Fibroblast of villous mesenchyme (primary cell): Measurements from ENCODE around the gene SLC5A1. TPM values are rescaled to one million over a fixed set of nuclear protein-coding genes. Genes with fewer than 3 reads are reported as not detected.
"Not testable (repeated sequence)": the region's sequence is repeated elsewhere in the genome, so short reads cannot be mapped to it uniquely, and the experiment has no call there.

Experiments used
- DNase-seq: peaks from one replicate; pipeline ENCODE4 v3.0.0-alpha.2; 2010; ENCODE audit warnings: low read depth
- H3K4me3 ChIP-seq: 2 replicates; pipeline ENCODE4 v1.5.1; 2011; ENCODE audit warnings: low read depth, mild to moderate bottlenecking, low read length
- small RNA-seq: library from RNA; depleted of rRNA; stranded (forward); fragments of <200 nt; gene quantifications from one replicate; pipeline ENCODE3, GENCODE V24; 2012
- total RNA-seq: library from RNA; depleted of rRNA; stranded (reverse); fragments of >200 nt; gene quantifications from 2 replicates; pipeline ENCODE4 v1.2.3, GENCODE V29; 2012
- TF ChIP-seq, protein P1 (sequence below): IDR thresholded peaks from 2 replicates; pipeline ENCODE4 v1.5.1; 2012; ENCODE audit warnings: low read depth, mild to moderate bottlenecking, low read length; ENCODE audit not compliant: insufficient read depth

SLC5A1 gene
- total RNA-seq, 1 donor: not detected

DNA sequence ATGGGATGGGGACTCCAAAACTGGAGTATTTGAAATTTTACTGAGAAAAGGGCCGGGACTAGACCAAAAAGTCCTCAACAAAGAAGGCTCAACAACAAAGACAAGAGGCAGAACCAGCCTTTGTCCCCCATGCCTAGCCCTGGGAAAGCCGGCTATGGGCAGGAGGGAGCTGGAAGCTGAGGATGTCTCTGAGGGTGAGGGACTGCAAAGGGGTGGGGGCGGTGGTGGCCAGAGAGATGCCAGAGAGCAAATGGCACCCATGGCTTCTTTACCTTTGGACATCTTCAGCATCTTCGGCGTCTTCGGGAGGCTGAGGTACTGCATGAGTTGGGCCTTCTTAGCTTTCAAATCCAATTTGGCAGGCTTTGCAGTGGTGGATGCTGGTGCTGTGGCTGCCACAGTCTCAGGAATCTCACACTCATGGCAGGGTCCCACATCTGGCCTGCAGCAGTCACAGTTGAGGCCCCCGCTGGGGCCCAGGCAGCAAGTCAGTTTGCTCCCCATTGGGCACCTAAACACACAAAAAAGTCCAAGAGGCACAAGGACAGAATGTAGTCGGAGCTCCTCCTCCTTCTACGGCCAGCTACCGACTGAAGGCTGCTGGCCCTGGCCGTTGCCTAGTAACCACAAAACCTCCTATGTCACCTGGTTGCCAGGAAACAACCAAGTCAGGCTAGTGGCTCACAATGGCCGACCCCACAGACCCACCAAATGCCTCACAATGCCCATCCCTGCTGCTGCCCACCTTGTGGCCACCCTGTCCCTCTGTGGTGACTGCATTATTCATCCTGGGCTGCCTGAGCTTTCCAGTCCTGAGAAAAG lies 115.9 kb downstream of the SLC5A1 start, which contains the start of gene C22orf42:
TSS of gene C22orf42 (minus strand) at position 592 of the 822 bp plus-strand sequence. CDS start at position 504, 88 bp downstream.
- TF ChIP-seq, protein P1, sequence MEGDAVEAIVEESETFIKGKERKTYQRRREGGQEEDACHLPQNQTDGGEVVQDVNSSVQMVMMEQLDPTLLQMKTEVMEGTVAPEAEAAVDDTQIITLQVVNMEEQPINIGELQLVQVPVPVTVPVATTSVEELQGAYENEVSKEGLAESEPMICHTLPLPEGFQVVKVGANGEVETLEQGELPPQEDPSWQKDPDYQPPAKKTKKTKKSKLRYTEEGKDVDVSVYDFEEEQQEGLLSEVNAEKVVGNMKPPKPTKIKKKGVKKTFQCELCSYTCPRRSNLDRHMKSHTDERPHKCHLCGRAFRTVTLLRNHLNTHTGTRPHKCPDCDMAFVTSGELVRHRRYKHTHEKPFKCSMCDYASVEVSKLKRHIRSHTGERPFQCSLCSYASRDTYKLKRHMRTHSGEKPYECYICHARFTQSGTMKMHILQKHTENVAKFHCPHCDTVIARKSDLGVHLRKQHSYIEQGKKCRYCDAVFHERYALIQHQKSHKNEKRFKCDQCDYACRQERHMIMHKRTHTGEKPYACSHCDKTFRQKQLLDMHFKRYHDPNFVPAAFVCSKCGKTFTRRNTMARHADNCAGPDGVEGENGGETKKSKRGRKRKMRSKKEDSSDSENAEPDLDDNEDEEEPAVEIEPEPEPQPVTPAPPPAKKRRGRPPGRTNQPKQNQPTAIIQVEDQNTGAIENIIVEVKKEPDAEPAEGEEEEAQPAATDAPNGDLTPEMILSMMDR: no peak
- no peak within 1 kb of the TSS for H3K4me3 ChIP-seq

DNA sequence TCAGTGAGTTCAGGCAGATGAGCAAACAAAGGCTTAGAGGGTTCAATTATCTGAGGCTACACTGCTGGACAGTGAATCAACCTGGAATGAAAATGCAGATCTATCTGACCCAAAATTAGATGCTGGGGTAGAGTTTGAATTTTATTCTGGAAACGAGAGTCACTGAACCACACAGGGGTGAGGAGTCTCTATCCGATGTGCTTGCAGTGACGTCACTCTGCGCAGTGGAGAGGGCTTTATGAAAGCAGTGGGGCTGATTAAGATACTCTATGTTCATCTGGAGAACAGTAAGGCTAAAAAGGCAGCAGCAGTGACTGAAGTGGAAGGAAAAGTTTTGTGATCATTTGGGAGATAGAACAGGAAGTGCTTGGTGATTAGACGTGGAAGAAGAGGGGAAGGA lies 117.3 kb downstream of the SLC5A1 start:
- not testable (repeated sequence) for H3K4me3 ChIP-seq, DNase-seq

More for the DNA sequence above, 115.9 kb downstream of the SLC5A1 start, which contains the start of gene C22orf42:
- DNase-seq: no peak

Small RNA genes within 50 kb of the gene (small RNA-seq; reads per million reads assigned to genes)
- not detected for gene AP1B1P2

Other genes starting within 250 kb of the SLC5A1 start
- gene YWHAH, start 98.7 kb upstream of the SLC5A1 start, total RNA-seq: 131 and 140 TPM in 2 replicates
- gene C22orf42, start 116.0 kb downstream of the SLC5A1 start, total RNA-seq: not detected in 2 replicates
- not detected in 2 replicates for gene RFPL2, start 161.8 kb downstream of the SLC5A1 start, total RNA-seq
- not detected in 2 replicates for gene SLC5A4, start 212.1 kb downstream of the SLC5A1 start, total RNA-seq